NT2/D1 (cell line): ENCODE measurements around the gene KLRF1.

Source experiments
- DNase-seq: peaks from one replicate; pipeline ENCODE4 v3.0.0-alpha.2; 2011; ENCODE audit warnings: low read depth, low spot score
- H3K27me3 ChIP-seq: 2 replicates; pipeline ENCODE4 v1.6.0; 2011; ENCODE audit warnings: mild to moderate bottlenecking; ENCODE audit not compliant: insufficient read length, insufficient read depth
- H3K36me3 ChIP-seq: 2 replicates; pipeline ENCODE4 v1.6.1; 2011; ENCODE audit warnings: mild to moderate bottlenecking, low read length, mixed read lengths; ENCODE audit not compliant: insufficient read depth, insufficient read length
- H3K4me1 ChIP-seq: 2 replicates; pipeline ENCODE4 v1.5.1; 2011; ENCODE audit not compliant: insufficient read depth, insufficient read length
- H3K4me3 ChIP-seq: 2 replicates; pipeline ENCODE4 v1.5.1; 2011; ENCODE audit warnings: low read depth; ENCODE audit not compliant: insufficient read length
- H3K9ac ChIP-seq: 2 replicates; pipeline ENCODE4 v1.6.0; 2011; ENCODE audit warnings: low read depth; ENCODE audit not compliant: insufficient read length
- H3K9me3 ChIP-seq: 2 replicates; pipeline ENCODE4 v1.5.1; 2011; ENCODE audit warnings: mild to moderate bottlenecking, low read length; ENCODE audit not compliant: insufficient read depth
- SUZ12 ChIP-seq: IDR thresholded peaks from 2 replicates; pipeline ENCODE4 v1.6.1; 2011; ENCODE audit not compliant: insufficient read length, insufficient read depth; ENCODE audit errors: extremely low read depth
- YY1 ChIP-seq: IDR thresholded peaks from 2 replicates; pipeline ENCODE4 v1.6.1; 2011; ENCODE audit not compliant: insufficient read length, insufficient read depth
- ZNF274 ChIP-seq: IDR thresholded peaks from 2 replicates; pipeline ENCODE4 v1.6.1; 2011; ENCODE audit warnings: mild to moderate bottlenecking, low read depth, low read length

KLRF1 gene, protein sequence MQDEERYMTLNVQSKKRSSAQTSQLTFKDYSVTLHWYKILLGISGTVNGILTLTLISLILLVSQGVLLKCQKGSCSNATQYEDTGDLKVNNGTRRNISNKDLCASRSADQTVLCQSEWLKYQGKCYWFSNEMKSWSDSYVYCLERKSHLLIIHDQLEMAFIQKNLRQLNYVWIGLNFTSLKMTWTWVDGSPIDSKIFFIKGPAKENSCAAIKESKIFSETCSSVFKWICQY

DNA sequence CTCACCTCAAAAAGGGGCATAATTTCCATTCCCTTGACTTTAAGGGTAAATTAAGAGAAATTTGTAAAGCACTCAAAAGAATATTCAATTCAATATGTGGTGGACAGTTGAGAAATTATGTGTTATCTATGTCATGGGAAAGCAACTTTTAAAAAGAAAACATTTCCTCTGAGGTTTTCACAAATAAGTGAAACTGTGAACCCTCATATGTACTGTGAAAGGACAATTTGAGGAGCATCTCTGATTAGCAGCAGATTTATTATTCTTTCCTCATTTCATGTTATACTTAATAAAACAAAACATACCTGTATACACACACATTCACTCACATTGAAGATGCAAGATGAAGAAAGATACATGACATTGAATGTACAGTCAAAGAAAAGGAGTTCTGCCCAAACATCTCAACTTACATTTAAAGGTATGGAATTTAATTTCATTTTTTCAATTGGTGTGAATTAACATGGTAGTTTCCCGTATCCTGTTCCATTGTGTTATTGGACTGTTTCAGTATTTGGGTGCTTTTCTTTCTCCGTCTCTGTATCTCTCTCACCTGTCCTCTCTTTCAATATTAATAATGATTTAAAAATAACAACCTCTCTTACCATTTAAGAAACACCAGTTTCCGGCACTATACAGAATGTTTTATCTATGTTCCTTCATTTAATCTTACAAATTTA is at the start of gene KLRF1:
KLRF1 (plus strand) TSS at position 273 of the 680 bp plus-strand sequence; CDS start at position 337, 64 bp downstream.
- H3K36me3 ChIP-seq: no peaks in the 10 kb centered on the region
- H3K4me3 ChIP-seq: no peak within 1 kb of the TSS
- no peaks in the 10 kb centered on the region for H3K27me3 ChIP-seq
- H3K9ac ChIP-seq: no peak within 1 kb of the TSS
- H3K4me1 ChIP-seq: no peaks in the 10 kb centered on the region
- 0 out of 2 replicates have a peak, but pooled peaks cover 3% of the 10 kb centered on the region for H3K9me3 ChIP-seq
- TF ChIP-seq SUZ12 (no peak), ZNF274 (no peak), YY1 (no peak)
- no peak for DNase-seq

- Histone ChIP-seq H3K36me3 (no peaks in the 10 kb centered on the region), H3K9me3 (no peaks in the 10 kb centered on the region), H3K4me1 (peaks cover 4% of the 10 kb centered on the region), H3K9ac (no peak overlapping the region), H3K4me3 (no peak overlapping the region), H3K27me3 (no peaks in the 10 kb centered on the region)
- no peak for TF ChIP-seq SUZ12
- DNase-seq: no peak
Observed at GRCh38 chr12:9779209-9779608, 48.1 kb upstream of the KLRF1 start.

- no peak for DNase-seq
- H3K4me1 ChIP-seq: peaks cover 4% of the 10 kb centered on the region
- H3K4me3 ChIP-seq: no peak overlapping the region
- H3K36me3 ChIP-seq: no peaks in the 10 kb centered on the region
- no peaks in the 10 kb centered on the region for H3K9me3 ChIP-seq
- H3K9ac ChIP-seq: no peak overlapping the region
- TF ChIP-seq SUZ12 (no peak), YY1 (no peak), ZNF274 (no peak)
- H3K27me3 ChIP-seq: no peaks in the 10 kb centered on the region
Observed at GRCh38 chr12:9781360-9781759, 45.9 kb upstream of the KLRF1 start.

- peak; percentile 64 for DNase-seq
- Histone ChIP-seq H3K4me1 (peaks cover 4% of the 10 kb centered on the region), H3K36me3 (no peaks in the 10 kb centered on the region), H3K27me3 (no peaks in the 10 kb centered on the region), H3K9me3 (no peaks in the 10 kb centered on the region), H3K9ac (no peak overlapping the region), H3K4me3 (no peak overlapping the region)
- TF ChIP-seq YY1 (no peak), SUZ12 (no peak), ZNF274 (no peak)
Observed at GRCh38 chr12:9782547-9783382, 44.5 kb upstream of the KLRF1 start.

GRCh38 chr12:9784326-9784725 is 43.0 kb upstream of the KLRF1 start:
- H3K9ac ChIP-seq: no peak overlapping the region
- peaks cover 14% of the 10 kb centered on the region for H3K9me3 ChIP-seq
- no peak overlapping the region for H3K4me3 ChIP-seq
- peaks cover 4% of the 10 kb centered on the region for H3K4me1 ChIP-seq
- TF ChIP-seq ZNF274 (no peak), SUZ12 (no peak), YY1 (no peak)
- H3K36me3 ChIP-seq: no peaks in the 10 kb centered on the region
- DNase-seq: peak; percentile 47
- H3K27me3 ChIP-seq: no peaks in the 10 kb centered on the region

DNA sequence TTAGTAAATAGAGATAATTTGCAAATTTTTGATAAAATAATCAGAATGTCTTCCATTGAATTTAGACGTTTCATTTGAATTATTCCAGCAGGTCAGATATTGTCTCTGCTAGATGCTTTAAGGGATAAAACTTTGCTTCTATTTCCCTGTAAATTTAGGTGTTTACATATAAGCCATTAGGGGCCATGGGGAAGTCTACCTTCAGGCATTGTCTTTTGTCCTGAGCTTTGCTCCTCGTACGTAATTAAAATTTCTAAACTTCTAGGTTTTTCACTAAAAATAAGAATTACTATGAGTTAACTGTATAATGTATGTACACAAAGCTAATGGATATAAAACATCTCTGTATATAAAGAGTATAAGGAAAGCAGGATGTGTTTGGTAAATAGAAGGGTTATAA is 42.5 kb upstream of the KLRF1 start:
- no peaks in the 10 kb centered on the region for H3K27me3 ChIP-seq
- no peak overlapping the region for H3K4me3 ChIP-seq
- no peak overlapping the region for H3K9ac ChIP-seq
- DNase-seq: no peak
- TF ChIP-seq SUZ12 (no peak), ZNF274 (no peak), YY1 (no peak)
- H3K36me3 ChIP-seq: no peaks in the 10 kb centered on the region
- peaks cover 19% of the 10 kb centered on the region for H3K9me3 ChIP-seq
- peaks cover 4% of the 10 kb centered on the region for H3K4me1 ChIP-seq
